ENCODE results near the gene FAM222A.
"Not testable (repeated sequence)": the region's sequence is repeated elsewhere in the genome, so short reads cannot be mapped to it uniquely, and the experiment has no call there.

The FAM222A gene

DNA sequence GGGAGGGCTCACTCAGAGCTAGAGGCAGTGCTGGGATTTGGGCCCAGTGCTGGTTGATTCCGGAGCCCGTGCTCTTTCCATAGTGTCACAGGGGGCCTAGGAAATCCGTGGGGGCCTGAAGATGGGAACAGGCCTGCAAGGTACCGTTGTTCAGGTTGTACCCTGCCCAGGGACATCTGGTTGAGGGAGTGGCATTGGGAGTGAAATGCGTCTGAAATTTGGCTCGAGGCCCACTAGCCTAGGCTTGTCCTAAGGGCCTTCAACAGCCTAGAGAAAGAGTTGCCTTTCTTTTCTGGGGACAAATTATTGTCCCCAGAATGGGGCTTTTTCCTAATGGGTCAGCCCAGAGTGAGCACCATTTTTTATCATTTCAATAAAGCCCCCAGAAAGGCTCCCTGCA, 26.4 kb upstream of the FAM222A start:
- no peak for ATAC-seq
- TF ChIP-seq, protein P1, sequence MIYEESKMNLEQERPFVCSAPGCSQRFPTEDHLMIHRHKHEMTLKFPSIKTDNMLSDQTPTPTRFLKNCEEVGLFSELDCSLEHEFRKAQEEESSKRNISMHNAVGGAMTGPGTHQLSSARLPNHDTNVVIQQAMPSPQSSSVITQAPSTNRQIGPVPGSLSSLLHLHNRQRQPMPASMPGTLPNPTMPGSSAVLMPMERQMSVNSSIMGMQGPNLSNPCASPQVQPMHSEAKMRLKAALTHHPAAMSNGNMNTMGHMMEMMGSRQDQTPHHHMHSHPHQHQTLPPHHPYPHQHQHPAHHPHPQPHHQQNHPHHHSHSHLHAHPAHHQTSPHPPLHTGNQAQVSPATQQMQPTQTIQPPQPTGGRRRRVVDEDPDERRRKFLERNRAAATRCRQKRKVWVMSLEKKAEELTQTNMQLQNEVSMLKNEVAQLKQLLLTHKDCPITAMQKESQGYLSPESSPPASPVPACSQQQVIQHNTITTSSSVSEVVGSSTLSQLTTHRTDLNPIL (CRISPR knock-in tag; IDR thresholded peaks at IDR 0.05; ENCODE audit: low read depth): no peak
- TF ChIP-seq ZNF70 (CRISPR knock-in tag; IDR thresholded peaks at IDR 0.05): no peak
- no peak for TF ChIP-seq ARNTL (CRISPR knock-in tag; IDR thresholded peaks at IDR 0.05; ENCODE audit: borderline replicate concordance, low read depth)
- no peak for TF ChIP-seq ZFP30 (CRISPR knock-in tag; IDR thresholded peaks at IDR 0.05)
- TF ChIP-seq, protein P2, sequence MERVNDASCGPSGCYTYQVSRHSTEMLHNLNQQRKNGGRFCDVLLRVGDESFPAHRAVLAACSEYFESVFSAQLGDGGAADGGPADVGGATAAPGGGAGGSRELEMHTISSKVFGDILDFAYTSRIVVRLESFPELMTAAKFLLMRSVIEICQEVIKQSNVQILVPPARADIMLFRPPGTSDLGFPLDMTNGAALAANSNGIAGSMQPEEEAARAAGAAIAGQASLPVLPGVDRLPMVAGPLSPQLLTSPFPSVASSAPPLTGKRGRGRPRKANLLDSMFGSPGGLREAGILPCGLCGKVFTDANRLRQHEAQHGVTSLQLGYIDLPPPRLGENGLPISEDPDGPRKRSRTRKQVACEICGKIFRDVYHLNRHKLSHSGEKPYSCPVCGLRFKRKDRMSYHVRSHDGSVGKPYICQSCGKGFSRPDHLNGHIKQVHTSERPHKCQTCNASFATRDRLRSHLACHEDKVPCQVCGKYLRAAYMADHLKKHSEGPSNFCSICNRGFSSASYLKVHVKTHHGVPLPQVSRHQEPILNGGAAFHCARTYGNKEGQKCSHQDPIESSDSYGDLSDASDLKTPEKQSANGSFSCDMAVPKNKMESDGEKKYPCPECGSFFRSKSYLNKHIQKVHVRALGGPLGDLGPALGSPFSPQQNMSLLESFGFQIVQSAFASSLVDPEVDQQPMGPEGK (CRISPR knock-in tag; IDR thresholded peaks at IDR 0.05; ENCODE audit: borderline replicate concordance): no peak
- TF ChIP-seq GLIS3 (CRISPR knock-in tag; IDR thresholded peaks at IDR 0.05): no peak
- TF ChIP-seq ISL1 (CRISPR knock-in tag; IDR thresholded peaks at IDR 0.05): no peak
- no peak for TF ChIP-seq PPARA (CRISPR knock-in tag; IDR thresholded peaks at IDR 0.05; ENCODE audit: borderline replicate concordance)
- TF ChIP-seq TOX (CRISPR knock-in tag; IDR thresholded peaks at IDR 0.05; ENCODE audit: borderline replicate concordance): no peak
- no peak for TF ChIP-seq RARB (CRISPR knock-in tag; IDR thresholded peaks at IDR 0.05)
- TF ChIP-seq, protein P3, sequence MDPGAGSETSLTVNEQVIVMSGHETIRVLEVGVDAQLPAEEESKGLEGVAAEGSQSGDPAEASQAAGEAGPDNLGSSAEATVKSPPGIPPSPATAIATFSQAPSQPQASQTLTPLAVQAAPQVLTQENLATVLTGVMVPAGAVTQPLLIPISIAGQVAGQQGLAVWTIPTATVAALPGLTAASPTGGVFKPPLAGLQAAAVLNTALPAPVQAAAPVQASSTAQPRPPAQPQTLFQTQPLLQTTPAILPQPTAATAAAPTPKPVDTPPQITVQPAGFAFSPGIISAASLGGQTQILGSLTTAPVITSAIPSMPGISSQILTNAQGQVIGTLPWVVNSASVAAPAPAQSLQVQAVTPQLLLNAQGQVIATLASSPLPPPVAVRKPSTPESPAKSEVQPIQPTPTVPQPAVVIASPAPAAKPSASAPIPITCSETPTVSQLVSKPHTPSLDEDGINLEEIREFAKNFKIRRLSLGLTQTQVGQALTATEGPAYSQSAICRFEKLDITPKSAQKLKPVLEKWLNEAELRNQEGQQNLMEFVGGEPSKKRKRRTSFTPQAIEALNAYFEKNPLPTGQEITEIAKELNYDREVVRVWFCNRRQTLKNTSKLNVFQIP (CRISPR knock-in tag; IDR thresholded peaks at IDR 0.05; ENCODE audit: borderline replicate concordance, low read depth): no peak
- TF ChIP-seq, protein P4, sequence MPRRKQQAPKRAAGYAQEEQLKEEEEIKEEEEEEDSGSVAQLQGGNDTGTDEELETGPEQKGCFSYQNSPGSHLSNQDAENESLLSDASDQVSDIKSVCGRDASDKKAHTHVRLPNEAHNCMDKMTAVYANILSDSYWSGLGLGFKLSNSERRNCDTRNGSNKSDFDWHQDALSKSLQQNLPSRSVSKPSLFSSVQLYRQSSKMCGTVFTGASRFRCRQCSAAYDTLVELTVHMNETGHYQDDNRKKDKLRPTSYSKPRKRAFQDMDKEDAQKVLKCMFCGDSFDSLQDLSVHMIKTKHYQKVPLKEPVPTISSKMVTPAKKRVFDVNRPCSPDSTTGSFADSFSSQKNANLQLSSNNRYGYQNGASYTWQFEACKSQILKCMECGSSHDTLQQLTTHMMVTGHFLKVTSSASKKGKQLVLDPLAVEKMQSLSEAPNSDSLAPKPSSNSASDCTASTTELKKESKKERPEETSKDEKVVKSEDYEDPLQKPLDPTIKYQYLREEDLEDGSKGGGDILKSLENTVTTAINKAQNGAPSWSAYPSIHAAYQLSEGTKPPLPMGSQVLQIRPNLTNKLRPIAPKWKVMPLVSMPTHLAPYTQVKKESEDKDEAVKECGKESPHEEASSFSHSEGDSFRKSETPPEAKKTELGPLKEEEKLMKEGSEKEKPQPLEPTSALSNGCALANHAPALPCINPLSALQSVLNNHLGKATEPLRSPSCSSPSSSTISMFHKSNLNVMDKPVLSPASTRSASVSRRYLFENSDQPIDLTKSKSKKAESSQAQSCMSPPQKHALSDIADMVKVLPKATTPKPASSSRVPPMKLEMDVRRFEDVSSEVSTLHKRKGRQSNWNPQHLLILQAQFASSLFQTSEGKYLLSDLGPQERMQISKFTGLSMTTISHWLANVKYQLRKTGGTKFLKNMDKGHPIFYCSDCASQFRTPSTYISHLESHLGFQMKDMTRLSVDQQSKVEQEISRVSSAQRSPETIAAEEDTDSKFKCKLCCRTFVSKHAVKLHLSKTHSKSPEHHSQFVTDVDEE (CRISPR knock-in tag; IDR thresholded peaks at IDR 0.05): no peak
- no peak for TF ChIP-seq BACH2 (CRISPR knock-in tag; IDR thresholded peaks at IDR 0.05; ENCODE audit: borderline replicate concordance)
- no peak for TF ChIP-seq ZC3H10 (CRISPR knock-in tag; IDR thresholded peaks at IDR 0.05)
- TF ChIP-seq OSR1 (CRISPR knock-in tag; IDR thresholded peaks at IDR 0.05): no peak

DNA sequence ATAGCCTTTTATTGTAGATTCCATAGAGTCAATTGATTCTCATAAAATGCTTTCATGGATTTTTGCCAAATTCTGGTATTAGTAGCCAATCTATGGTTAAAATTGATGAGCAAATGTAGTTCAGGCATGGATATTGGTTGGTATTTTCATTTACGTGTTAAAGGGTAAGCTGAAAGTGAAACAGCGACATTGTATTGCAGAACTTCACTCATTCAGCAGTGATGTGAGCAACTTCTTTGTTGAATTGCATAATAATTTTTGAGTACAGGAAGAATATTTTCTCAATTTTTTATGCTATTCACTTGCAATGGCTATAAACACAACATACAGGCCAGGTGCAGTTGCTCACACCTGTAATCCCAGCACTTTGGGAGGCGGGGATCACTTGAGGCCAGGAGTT, 24.2 kb upstream of the FAM222A start:
- TF ChIP-seq ISL1 (CRISPR knock-in tag; IDR thresholded peaks at IDR 0.05) (no peak), ZFP30 (CRISPR knock-in tag; IDR thresholded peaks at IDR 0.05) (no peak)
- TF ChIP-seq, protein P3 (CRISPR knock-in tag; IDR thresholded peaks at IDR 0.05; ENCODE audit: borderline replicate concordance, low read depth): no peak
- ATAC-seq: no peak

DNA sequence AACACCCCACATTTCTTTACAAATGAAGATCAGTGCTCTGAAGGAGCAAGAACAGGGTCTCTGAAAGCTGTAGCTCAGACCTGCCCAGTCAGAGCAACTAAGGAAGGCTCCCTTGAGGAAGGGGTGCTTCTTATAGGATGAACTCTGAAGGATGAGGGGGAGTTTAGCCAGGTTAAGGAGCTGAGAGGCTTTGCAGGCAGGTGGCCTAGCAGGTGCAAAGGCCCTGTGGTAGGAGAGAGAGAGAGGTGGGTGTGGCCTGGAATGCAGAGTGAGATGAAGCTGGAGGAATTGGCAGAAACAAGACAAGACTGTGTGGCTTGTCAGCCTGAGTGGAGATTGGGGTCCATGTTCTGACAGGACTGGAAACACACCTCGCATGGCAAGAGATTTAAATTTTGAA, 20.5 kb upstream of the FAM222A start:
- no peak for ATAC-seq
- TF ChIP-seq ZNF8 (CRISPR knock-in tag; IDR thresholded peaks at IDR 0.05) (no peak), ZC3H10 (CRISPR knock-in tag; IDR thresholded peaks at IDR 0.05) (no peak)

DNA sequence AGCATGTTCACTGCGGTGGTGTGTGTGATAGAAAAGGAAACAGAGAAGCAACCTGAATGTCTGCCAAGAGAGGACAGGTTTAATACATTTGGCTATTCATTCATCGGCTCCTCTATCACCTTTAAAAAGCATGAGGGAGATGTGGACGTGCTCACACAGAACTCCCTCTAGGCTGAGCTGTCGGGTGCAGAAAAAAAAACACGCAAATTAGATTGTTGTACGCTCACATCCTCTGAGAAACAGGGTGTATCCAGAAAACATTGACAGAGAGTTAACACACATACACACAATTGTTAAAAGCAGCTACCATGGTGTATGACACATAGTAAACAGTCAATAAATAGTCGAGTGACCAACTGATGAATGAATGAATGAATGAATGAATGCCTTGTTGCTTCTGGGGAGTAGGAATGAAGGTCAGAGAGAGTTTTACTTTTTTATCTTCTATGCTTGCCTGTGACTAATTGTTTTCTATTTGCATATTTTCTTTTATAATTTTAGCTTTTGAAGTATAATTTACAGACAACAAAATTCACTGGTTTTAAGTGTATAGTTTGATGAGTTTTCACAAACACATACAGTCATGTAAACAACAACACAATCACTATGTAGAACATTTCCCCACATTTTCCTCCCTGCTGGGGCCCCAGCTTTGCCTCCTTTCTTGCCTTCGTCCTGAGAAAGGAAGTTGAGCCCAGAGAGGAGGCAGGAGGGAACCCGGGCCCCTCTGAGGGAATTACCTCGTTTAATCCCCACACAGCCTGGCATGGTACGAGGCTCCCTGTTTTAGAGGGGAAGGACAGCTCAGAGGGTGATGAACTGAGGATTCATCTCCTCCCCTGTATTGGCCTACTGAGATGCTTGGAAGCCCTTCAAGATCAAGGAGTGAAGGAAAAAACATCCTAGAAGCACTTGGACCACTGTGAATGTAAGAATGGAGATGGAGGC, 19.7 kb upstream of the FAM222A start:
- no peak for TF ChIP-seq TOX (CRISPR knock-in tag; IDR thresholded peaks at IDR 0.05; ENCODE audit: borderline replicate concordance)
- TF ChIP-seq, protein P3 (CRISPR knock-in tag; IDR thresholded peaks at IDR 0.05; ENCODE audit: borderline replicate concordance, low read depth): no peak
- TF ChIP-seq ARNTL (CRISPR knock-in tag; IDR thresholded peaks at IDR 0.05; ENCODE audit: borderline replicate concordance, low read depth): no peak
- no peak for TF ChIP-seq ZFP3 (CRISPR knock-in tag; IDR thresholded peaks at IDR 0.05)
- TF ChIP-seq ESRRG (CRISPR knock-in tag; IDR thresholded peaks at IDR 0.05): no peak
- TF ChIP-seq, protein P5, sequence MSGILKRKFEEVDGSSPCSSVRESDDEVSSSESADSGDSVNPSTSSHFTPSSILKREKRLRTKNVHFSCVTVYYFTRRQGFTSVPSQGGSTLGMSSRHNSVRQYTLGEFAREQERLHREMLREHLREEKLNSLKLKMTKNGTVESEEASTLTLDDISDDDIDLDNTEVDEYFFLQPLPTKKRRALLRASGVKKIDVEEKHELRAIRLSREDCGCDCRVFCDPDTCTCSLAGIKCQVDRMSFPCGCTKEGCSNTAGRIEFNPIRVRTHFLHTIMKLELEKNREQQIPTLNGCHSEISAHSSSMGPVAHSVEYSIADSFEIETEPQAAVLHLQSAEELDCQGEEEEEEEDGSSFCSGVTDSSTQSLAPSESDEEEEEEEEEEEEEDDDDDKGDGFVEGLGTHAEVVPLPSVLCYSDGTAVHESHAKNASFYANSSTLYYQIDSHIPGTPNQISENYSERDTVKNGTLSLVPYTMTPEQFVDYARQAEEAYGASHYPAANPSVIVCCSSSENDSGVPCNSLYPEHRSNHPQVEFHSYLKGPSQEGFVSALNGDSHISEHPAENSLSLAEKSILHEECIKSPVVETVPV (CRISPR knock-in tag; IDR thresholded peaks at IDR 0.05): no peak
- no peak for ATAC-seq

DNA sequence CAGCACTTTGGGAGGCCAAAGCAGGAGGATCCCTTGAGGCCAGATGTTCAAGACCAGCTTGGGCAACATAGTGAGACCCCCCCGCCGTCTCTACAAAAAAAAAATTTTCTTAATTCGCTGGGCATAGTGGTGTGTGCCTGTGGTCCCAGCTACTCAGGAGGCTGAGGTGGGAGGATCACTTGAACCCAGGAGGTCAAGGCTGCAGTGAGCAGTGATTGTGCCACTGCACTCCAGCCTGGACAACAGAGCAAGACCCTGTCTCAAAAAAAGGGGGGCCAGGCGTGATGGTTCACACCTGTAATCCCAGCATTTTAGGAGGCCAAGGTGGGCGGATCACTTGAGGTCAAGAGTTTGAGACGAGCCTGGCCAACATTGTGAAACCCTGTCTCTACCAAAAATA, 19.0 kb upstream of the FAM222A start:
- ATAC-seq: not testable (repeated sequence)

All from SK-N-SH treated with all-trans-retinoic acid at 6 μM for 48 hours (cell line).